HCT116 (cell line): ENCODE measurements around the gene SYTL2.

Source experiments
- CTCF ChIP-seq, 3 experiments: fragments of 200-600 bp in 1 of 3; sonication (generic) in 1 of 3; IDR thresholded peaks in 2 of 3; conservative IDR thresholded peaks in 1 of 3; 2 replicates each; pipeline ENCODE4 v1.5.1; 2012 to 2017; ENCODE audit warnings: low read depth in 2 of 3, low read length in 2 of 3, antibody characterized with exemption in 1 of 3, borderline replicate concordance in 1 of 3, control low read depth in 1 of 3, mild to moderate bottlenecking in 1 of 3, mixed read lengths in 1 of 3, mixed run types in 1 of 3, moderate library complexity in 1 of 3; ENCODE audit not compliant: insufficient read depth in 1 of 3
- POLR2AphosphoS5 ChIP-seq: IDR thresholded peaks from 2 replicates; pipeline ENCODE4 v1.6.1; 2011; ENCODE audit warnings: mild to moderate bottlenecking, low read depth, low read length, moderate library complexity

GRCh38 chr11:85673393-85673792 is 137.5 kb downstream of the SYTL2 start:
- TF ChIP-seq POLR2AphosphoS5 (no peak), CTCF (IDR thresholded peaks at IDR 0.05 in 2 of 3, conservative IDR thresholded peaks at IDR 0.05 in 1 of 3; ENCODE audit: borderline replicate concordance in 1 of 3, insufficient read depth in 1 of 3, low read depth in 2 of 3, low read length in 2 of 3) (no peak)
